BE2C (cell line): Measurements from ENCODE around the gene NTPCR.
"Not testable (repeated sequence)": the region's sequence is repeated elsewhere in the genome, so short reads cannot be mapped to it uniquely, and the experiment has no call there.

Experiments used
- DNase-seq: peaks from one replicate; pipeline ENCODE4 v3.0.0-alpha.2; 2020
- H3K27me3 ChIP-seq: fragments of 250-450 bp; sonication (Bioruptor Pico); 2 replicates; pipeline ENCODE4 v1.5.1; 2020; ENCODE audit warnings: mild to moderate bottlenecking
- H3K36me3 ChIP-seq: fragments of 250-450 bp; sonication (Bioruptor Pico); 2 replicates; pipeline ENCODE4 v1.5.1; 2020; ENCODE audit warnings: mild to moderate bottlenecking
- H3K4me1 ChIP-seq: fragments of 250-450 bp; sonication (Bioruptor Pico); 2 replicates; pipeline ENCODE4 v1.5.1; 2020
- H3K4me3 ChIP-seq: 2 replicates; pipeline ENCODE4 v1.5.1; 2011; ENCODE audit warnings: low read depth, low read length
- H3K9me3 ChIP-seq: fragments of 250-450 bp; sonication (Bioruptor Pico); 2 replicates; pipeline ENCODE4 v1.5.1; 2020
- TF ChIP-seq, protein P1 (sequence below): IDR thresholded peaks from 2 replicates; pipeline ENCODE4 v1.5.1; 2012; ENCODE audit warnings: mild to moderate bottlenecking, low read depth, low read length

NTPCR gene

GRCh38 chr1:232912845-232913580, 37.4 kb upstream of the NTPCR start:
- DNase-seq = no peak
- Histone ChIP-seq H3K9me3 (no peaks in the 10 kb centered on the region), H3K4me3 (no peak overlapping the region), H3K4me1 (no peaks in the 10 kb centered on the region), H3K36me3 (no peaks in the 10 kb centered on the region), H3K27me3 (no peaks in the 10 kb centered on the region)
- TF ChIP-seq, protein P1, sequence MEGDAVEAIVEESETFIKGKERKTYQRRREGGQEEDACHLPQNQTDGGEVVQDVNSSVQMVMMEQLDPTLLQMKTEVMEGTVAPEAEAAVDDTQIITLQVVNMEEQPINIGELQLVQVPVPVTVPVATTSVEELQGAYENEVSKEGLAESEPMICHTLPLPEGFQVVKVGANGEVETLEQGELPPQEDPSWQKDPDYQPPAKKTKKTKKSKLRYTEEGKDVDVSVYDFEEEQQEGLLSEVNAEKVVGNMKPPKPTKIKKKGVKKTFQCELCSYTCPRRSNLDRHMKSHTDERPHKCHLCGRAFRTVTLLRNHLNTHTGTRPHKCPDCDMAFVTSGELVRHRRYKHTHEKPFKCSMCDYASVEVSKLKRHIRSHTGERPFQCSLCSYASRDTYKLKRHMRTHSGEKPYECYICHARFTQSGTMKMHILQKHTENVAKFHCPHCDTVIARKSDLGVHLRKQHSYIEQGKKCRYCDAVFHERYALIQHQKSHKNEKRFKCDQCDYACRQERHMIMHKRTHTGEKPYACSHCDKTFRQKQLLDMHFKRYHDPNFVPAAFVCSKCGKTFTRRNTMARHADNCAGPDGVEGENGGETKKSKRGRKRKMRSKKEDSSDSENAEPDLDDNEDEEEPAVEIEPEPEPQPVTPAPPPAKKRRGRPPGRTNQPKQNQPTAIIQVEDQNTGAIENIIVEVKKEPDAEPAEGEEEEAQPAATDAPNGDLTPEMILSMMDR = no peak

DNA sequence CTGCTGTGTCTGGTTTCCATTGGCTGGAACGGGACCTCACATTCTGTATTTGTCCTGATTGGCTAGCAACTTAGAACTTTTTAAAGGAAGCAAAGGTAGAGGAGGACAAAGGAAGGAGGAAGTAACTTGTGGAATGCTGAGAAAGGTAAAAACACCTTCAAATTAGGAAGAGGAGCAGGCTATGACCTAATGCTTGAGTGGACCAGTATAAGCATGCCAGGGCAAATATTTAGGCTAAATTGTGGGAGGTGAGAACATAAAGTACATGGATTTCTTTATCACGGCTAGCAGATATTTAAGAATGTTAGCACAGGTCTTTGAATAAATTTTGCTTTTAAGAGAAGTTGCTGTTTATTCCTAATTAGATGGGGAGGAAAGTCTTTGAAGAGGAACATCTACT, 36.1 kb upstream of the NTPCR start:
- H3K36me3 ChIP-seq, H3K4me1 ChIP-seq, DNase-seq, H3K27me3 ChIP-seq, H3K9me3 ChIP-seq, H3K4me3 ChIP-seq: not testable (repeated sequence)

- Histone ChIP-seq H3K4me1 (no peaks in the 10 kb centered on the region), H3K27me3 (no peaks in the 10 kb centered on the region), H3K36me3 (no peaks in the 10 kb centered on the region), H3K4me3 (no peak overlapping the region), H3K9me3 (no peaks in the 10 kb centered on the region)
- no peak for DNase-seq
- TF ChIP-seq, protein P1 = no peak
Measured at GRCh38 chr1:232915212-232915611, 35.2 kb upstream of the NTPCR start.

DNA sequence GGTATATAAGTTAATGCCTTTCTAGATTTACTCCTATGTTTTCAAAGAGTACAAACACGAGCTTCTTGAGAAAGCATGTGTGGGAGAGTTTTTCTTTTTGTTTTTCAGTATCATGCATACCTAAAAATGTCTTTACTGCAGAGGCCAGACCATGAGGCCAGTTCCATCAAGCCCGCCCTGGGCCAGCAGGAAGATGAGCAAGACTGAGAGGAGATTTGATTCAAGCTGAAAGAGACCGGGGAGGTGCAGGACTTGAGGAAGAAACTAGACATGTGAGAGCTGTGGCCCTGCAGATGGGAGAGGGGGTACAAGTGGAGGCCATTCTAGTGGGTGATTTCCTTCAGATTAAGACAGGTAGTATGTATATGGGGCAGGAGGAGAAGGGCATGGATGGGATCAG, 33.4 kb upstream of the NTPCR start:
- TF ChIP-seq, protein P1 = no peak
- Histone ChIP-seq H3K36me3 (no peaks in the 10 kb centered on the region), H3K4me1 (no peaks in the 10 kb centered on the region), H3K4me3 (no peak overlapping the region), H3K27me3 (no peaks in the 10 kb centered on the region), H3K9me3 (no peaks in the 10 kb centered on the region)
- no peak for DNase-seq

GRCh38 chr1:232921381-232921780, 29.0 kb upstream of the NTPCR start:
- TF ChIP-seq, protein P1 = no peak
- H3K4me1 ChIP-seq = no peaks in the 10 kb centered on the region; the same call in 1 of the 2 replicates
- DNase-seq = no peak
- no peaks in the 10 kb centered on the region for H3K27me3 ChIP-seq
- H3K4me3 ChIP-seq = no peak overlapping the region
- H3K36me3 ChIP-seq = no peaks in the 10 kb centered on the region
- H3K9me3 ChIP-seq = no peaks in the 10 kb centered on the region

DNA sequence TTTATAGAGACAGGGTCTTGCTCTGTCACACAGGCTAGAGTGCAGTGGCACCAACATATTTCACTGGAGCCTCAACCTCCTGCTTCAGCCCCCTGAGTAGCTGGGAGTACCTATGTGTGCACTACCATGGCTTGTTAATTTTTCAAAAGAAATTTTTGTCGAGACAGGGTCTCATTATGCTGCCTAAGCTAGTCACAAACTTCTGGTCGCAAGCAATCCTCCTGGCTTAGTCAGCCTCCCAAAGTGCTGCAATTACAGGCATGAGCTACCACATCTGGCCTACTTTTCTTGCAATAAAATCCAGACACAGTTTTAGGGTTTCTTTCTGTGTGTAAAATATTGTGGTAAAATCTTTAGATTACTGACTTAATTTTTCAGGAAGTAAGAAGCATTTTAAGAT, 27.9 kb upstream of the NTPCR start:
- Histone ChIP-seq H3K4me1 (no peaks in the 10 kb centered on the region; the same call in 1 of the 2 replicates), H3K9me3 (no peaks in the 10 kb centered on the region), H3K27me3 (no peaks in the 10 kb centered on the region), H3K4me3 (no peak overlapping the region), H3K36me3 (no peaks in the 10 kb centered on the region)
- no peak for DNase-seq
- TF ChIP-seq, protein P1 = no peak
